AG09319 (cell line): Measurements from ENCODE around the gene ASCC1.
A peak's percentile ranks its signal among the peaks of the same experiment; 100 is the strongest.

Experiments
- DNase-seq: peaks from one replicate; pipeline ENCODE4 v3.0.0-alpha.2; 2010; ENCODE audit warnings: low read depth; ENCODE audit errors: extremely low read depth
- CTCF ChIP-seq: IDR thresholded peaks from 2 replicates; pipeline ENCODE4 v1.5.1; 2011; ENCODE audit warnings: low read depth, mild to moderate bottlenecking, inconsistent platforms, low read length, moderate library complexity

ASCC1 gene

DNA sequence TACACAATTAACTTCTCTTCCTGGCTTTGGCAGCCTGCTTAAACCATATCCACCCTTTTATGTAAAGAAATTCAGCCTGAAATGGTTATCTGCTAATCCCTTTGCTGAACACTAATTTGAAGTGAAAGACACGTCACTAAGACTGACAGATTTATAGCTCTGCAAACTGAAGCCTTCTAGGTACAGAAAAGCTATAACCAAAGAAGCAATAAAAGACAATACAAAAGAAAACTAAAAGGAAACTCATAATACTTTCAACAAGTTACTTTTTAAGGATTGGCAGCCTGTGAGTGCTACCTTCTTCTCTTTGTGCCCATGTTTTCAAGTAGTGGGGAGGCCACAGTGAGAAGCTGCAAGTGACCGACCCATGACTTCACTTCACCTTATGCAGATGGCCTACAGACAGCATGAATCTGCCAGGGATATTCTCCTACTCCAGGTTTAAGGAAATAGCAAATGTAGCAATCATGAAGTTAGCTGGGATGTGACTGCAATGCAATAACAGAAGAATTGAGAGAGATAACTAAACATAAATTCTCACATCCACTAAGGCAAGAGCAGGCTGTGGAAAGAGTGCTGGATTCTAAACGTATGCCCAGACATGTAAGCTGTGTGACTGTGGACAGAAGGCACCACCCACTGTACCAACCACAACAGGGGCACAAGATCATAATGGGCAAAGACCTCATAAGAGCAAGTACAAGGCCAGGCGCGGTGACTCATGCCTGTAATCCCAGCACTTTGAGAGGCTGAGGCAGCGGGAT lies 117.1 kb downstream of the ASCC1 start:
- TF ChIP-seq CTCF: no peak
- no peak for DNase-seq

GRCh38 chr10:72098301-72098835 lies 117.7 kb downstream of the ASCC1 start:
- TF ChIP-seq CTCF: no peak
- DNase-seq: no peak

GRCh38 chr10:72097448-72098300 lies 118.4 kb downstream of the ASCC1 start:
- no peak for TF ChIP-seq CTCF
- DNase-seq: peak; percentile 79

- no peak for DNase-seq
- no peak; the same call in 1 of the 2 replicates for TF ChIP-seq CTCF
These were observed 119.7 kb downstream of the ASCC1 start for GRCh38 chr10:72096115-72097000.

DNA sequence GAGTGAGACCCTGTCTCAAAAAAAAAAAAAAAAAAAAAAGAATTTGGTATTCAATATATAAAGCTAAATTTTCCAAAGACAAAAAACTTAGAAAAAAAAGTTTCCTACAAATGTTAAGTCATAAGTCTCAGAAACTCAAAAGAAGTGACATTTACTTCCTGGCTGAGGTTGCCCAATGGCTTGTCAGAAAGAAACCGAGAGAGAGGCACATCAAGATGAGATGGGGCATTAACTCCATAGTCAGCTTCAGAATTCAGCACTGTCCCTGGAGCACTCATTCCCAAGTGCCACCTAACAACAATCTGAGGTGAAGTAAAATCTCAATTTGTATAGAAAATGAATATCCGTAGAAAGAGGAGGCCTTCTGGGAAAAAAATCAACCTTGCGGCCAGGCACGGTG lies 120.9 kb downstream of the ASCC1 start:
- no peak for TF ChIP-seq CTCF
- no peak for DNase-seq

DNA sequence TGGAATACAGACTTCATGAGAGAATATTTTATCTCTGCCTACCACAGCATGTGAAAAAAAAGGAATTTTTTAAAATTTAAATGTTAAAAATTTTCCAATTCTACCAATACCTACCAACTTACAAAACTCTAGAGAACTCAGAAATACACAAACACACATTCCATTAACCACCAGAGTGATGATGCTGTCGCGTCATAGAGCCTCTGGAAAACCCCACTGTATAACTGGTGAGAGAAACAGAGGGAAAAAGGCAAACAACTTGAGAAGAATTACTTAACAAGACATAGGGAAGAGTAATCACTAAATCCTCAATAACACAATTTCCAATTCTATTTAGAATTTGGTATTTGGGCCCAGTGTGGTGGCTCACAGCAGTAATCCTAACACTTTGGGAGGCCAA lies 121.5 kb downstream of the ASCC1 start:
- TF ChIP-seq CTCF: no peak
- no peak for DNase-seq
